ENCODE data around the gene NEAT1. TPM values are rescaled to one million over a fixed set of nuclear protein-coding genes. Genes with fewer than 3 reads are reported as not detected.

Gene NEAT1
- total RNA-seq, 1 donor from 2014 or later: 333 TPM

GRCh38 chr11:65415499-65416340, 6.9 kb upstream of the NEAT1 start:
- TF ChIP-seq CTCF (IDR thresholded peaks at IDR 0.05): no peak
- Mint-ChIP-seq H3K27me3 (ENCODE audit: low read depth) (no peaks in the 10 kb centered on the region), H3K4me1 (ENCODE audit: low read depth) (peaks cover 54% of the 10 kb centered on the region), H3K27ac (ENCODE audit: unreplicated experiment) (peak overlapping the region; percentile 100), H3K9me3 (ENCODE audit: low read depth) (no peaks in the 10 kb centered on the region), H3K4me3 (ENCODE audit: unreplicated experiment) (peak overlapping the region; percentile 59), H3K36me3 (ENCODE audit: low read depth) (no peaks in the 10 kb centered on the region)
- peak; percentile 72 for DNase-seq (ENCODE audit: low spot score)

DNA sequence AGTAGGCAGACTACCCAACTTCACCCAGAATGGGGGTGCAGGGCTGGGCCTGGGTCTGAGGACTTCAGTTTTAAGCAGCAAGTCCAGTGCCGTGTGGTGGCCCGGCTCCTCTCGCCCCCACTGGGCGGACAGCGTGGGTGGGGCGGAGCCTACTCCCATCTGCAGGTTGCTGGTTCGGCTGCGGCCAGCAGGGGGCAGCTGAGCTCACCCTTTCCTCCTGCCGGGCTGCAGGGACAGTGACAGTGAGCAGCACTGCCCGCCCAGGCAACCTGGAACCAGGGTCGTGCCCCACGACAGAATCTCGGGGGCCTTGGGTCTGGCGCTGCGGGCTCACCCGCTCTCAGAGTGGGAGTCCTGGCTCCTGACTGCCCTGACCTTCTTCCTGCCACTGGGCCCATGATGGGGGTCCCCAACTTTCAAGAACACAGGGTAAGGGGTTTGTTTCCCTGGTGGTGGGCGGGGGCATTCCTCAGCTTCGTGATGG, 6.2 kb upstream of the NEAT1 start:
- Mint-ChIP-seq H3K36me3 (ENCODE audit: low read depth) (no peaks in the 10 kb centered on the region), H3K27me3 (ENCODE audit: low read depth) (no peaks in the 10 kb centered on the region), H3K27ac (ENCODE audit: unreplicated experiment) (peak overlapping the region; percentile 100), H3K4me1 (ENCODE audit: low read depth) (peaks cover 61% of the 10 kb centered on the region), H3K9me3 (ENCODE audit: low read depth) (no peaks in the 10 kb centered on the region), H3K4me3 (ENCODE audit: unreplicated experiment) (peak overlapping the region; percentile 59)
- peak; percentile 97 for TF ChIP-seq CTCF (IDR thresholded peaks at IDR 0.05)
- peak; percentile 96 for DNase-seq (ENCODE audit: low spot score)

DNA sequence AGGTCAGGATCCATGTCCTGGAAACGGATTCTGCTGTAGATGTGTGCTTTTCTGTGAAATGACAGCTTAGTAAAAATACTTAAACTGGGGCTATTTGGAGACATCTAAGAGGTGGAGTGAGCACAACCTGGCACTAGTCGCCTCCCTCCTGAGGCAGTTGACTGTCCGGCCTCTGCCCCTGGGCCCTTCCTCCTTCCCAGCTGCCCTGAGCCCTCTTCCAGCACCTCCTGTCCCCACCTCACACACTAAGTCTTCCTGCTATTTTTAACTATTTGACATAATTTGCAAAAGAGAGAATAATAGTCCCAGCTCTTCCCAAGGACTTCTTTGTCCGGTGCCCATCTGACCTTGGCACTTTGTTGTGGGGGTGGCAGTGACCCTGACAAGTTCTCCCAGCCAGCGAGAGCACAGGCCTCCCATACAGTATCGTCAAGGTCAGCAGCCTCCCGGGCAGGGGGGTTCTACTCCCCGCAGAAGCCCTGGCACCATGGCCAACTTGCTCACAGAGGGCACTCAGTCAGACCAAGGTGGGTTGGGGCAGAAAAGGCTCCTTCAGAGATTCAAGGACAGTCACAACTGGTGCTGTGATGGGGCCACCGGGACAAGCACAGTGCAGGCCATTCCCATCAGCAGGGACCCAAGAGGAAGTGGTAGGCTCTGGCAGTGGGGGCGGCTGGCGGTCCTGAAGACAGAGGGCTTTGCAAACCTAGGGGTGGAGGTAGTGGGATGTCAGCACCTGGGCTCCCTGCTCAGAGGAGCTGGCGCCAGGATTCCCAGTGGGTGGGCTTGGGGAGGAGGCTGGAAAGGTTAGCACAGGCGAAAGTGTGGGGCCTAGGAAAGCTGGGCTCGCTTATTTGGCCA, 5.5 kb upstream of the NEAT1 start:
- H3K27me3 Mint-ChIP-seq (ENCODE audit: low read depth): no peaks in the 10 kb centered on the region
- TF ChIP-seq CTCF (IDR thresholded peaks at IDR 0.05): no peak
- H3K27ac Mint-ChIP-seq (ENCODE audit: unreplicated experiment): peak overlapping the region; percentile 100
- H3K4me3 Mint-ChIP-seq (ENCODE audit: unreplicated experiment): peak overlapping the region; percentile 59
- H3K9me3 Mint-ChIP-seq (ENCODE audit: low read depth): no peaks in the 10 kb centered on the region
- no peak for DNase-seq (ENCODE audit: low spot score)
- H3K36me3 Mint-ChIP-seq (ENCODE audit: low read depth): no peaks in the 10 kb centered on the region
- H3K4me1 Mint-ChIP-seq (ENCODE audit: low read depth): peaks cover 68% of the 10 kb centered on the region

- no peak for DNase-seq (ENCODE audit: low spot score)
- H3K27ac Mint-ChIP-seq (ENCODE audit: unreplicated experiment): peak overlapping the region; percentile 100
- TF ChIP-seq CTCF (IDR thresholded peaks at IDR 0.05): no peak
- peaks cover 3% of the 10 kb centered on the region for H3K36me3 Mint-ChIP-seq (ENCODE audit: low read depth)
- peak overlapping the region; percentile 59 for H3K4me3 Mint-ChIP-seq (ENCODE audit: unreplicated experiment)
- peaks cover 73% of the 10 kb centered on the region for H3K4me1 Mint-ChIP-seq (ENCODE audit: low read depth)
- H3K9me3 Mint-ChIP-seq (ENCODE audit: low read depth): no peaks in the 10 kb centered on the region
- no peaks in the 10 kb centered on the region for H3K27me3 Mint-ChIP-seq (ENCODE audit: low read depth)
Measured at GRCh38 chr11:65417702-65418430, 4.7 kb upstream of the NEAT1 start.

DNA sequence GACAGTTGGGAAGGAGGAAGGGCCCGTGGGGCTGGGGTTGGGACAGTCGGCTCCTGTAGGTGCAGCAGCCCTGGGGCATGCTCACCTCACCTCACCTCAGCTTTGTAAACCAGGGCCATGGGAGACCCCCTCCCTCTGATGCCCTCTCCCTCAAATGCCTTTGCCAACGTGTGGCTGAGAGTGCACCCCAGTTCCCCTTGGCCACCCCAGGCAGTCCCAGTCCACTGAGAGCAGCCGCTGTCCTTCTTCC, 4.2 kb upstream of the NEAT1 start:
- peaks cover 5% of the 10 kb centered on the region for H3K36me3 Mint-ChIP-seq (ENCODE audit: low read depth)
- DNase-seq (ENCODE audit: low spot score): no peak
- H3K27ac Mint-ChIP-seq (ENCODE audit: unreplicated experiment): peak overlapping the region; percentile 100
- TF ChIP-seq CTCF (IDR thresholded peaks at IDR 0.05): no peak
- H3K4me3 Mint-ChIP-seq (ENCODE audit: unreplicated experiment): peak overlapping the region; percentile 73
- H3K27me3 Mint-ChIP-seq (ENCODE audit: low read depth): no peaks in the 10 kb centered on the region
- no peaks in the 10 kb centered on the region for H3K9me3 Mint-ChIP-seq (ENCODE audit: low read depth)
- H3K4me1 Mint-ChIP-seq (ENCODE audit: low read depth): peaks cover 75% of the 10 kb centered on the region
